GM12874 (cell line): ENCODE data around the gene STIMATE.

Experiments
- CTCF ChIP-seq: IDR thresholded peaks from 2 replicates; pipeline ENCODE4 v1.5.1; 2011; ENCODE audit warnings: low read depth, mild to moderate bottlenecking, control low read depth, low read length, moderate library complexity; ENCODE audit not compliant: insufficient read depth

The STIMATE gene

GRCh38 chr3:52865994-52866393 is 31.4 kb downstream of the STIMATE start:
- no peak for TF ChIP-seq CTCF

GRCh38 chr3:52860424-52860768 is 37.0 kb downstream of the STIMATE start:
- no peak for TF ChIP-seq CTCF

- no peak for TF ChIP-seq CTCF
These were observed 37.5 kb downstream of the STIMATE start for GRCh38 chr3:52859686-52860423.

GRCh38 chr3:52857864-52858263 is 39.5 kb downstream of the STIMATE start:
- TF ChIP-seq CTCF: no peak

GRCh38 chr3:52857133-52857532 is 40.2 kb downstream of the STIMATE start:
- no peak for TF ChIP-seq CTCF

GRCh38 chr3:52856666-52857065 is 40.7 kb downstream of the STIMATE start:
- no peak for TF ChIP-seq CTCF

- TF ChIP-seq CTCF: no peak
These were observed 43.3 kb downstream of the STIMATE start for GRCh38 chr3:52854013-52854412.
